IMR-90 (cell line): ENCODE measurements around the gene CEACAM16. TPM values are rescaled to one million over a fixed set of nuclear protein-coding genes. Genes with fewer than 3 reads are reported as not detected.

ENCODE experiments used
- ATAC-seq: fragments of 200-7000 bp; cut with Tn5 transposase; 2 replicates; pipeline ENCODE4 v1.9.1; 2020; ENCODE audit warnings: low read depth, mild to moderate bottlenecking, moderate library complexity
- BruUV-seq: library from RNA; stranded (reverse); fragments of 400-500 nt; replicated peaks from 2 replicates; lab custom pipeline; 2021; lab: Mats Ljungman, UMichigan
- CTCF ChIA-PET: fragments of 300-600 bp; formaldehyde crosslinking; extraction: SDS; loops from one replicate; lab custom pipeline; 2021; ENCODE audit warnings: antibody characterized with exemption; lab: Yijun Ruan, JAX
- POLR2A ChIA-PET: fragments of 300-600 bp; sonication (Branson Sonifier 250); formaldehyde crosslinking; loops from one replicate; lab custom pipeline; 2022; ENCODE audit warnings: antibody characterized with exemption; ENCODE audit not compliant: unreplicated experiment; lab: Charles Lee
- DNase-seq: peaks from one replicate; pipeline ENCODE4 v3.0.0; 2013
- H2AFZ ChIP-seq: replicated peaks from 2 replicates; pipeline ENCODE3; 2013; ENCODE audit warnings: low read length, mild to moderate bottlenecking; ENCODE audit not compliant: poor library complexity
- H2AK5ac ChIP-seq: 2 replicates; pipeline ENCODE4 v1.6.1; 2013; ENCODE audit warnings: low read depth, low read length, inconsistent platforms
- H2AK9ac ChIP-seq: replicated peaks from 2 replicates; pipeline ENCODE3; 2013; ENCODE audit warnings: mild to moderate bottlenecking, low read depth, low read length, moderate library complexity; ENCODE audit not compliant: poor library complexity
- H2BK120ac ChIP-seq: 2 replicates; pipeline ENCODE4 v1.6.1; 2013; ENCODE audit warnings: low read depth, low read length, inconsistent platforms
- H2BK15ac ChIP-seq: 3 replicates; pipeline ENCODE4 v1.6.1; 2013; ENCODE audit warnings: low read depth, low read length, inconsistent platforms
- H2BK20ac ChIP-seq: 2 replicates; pipeline ENCODE4 v1.6.1; 2013; ENCODE audit warnings: low read depth, mild to moderate bottlenecking, inconsistent platforms, low read length, moderate library complexity
- H2BK5ac ChIP-seq: 2 replicates; pipeline ENCODE4 v1.6.1; 2013; ENCODE audit warnings: mild to moderate bottlenecking, low read depth, low read length, inconsistent platforms; ENCODE audit not compliant: poor library complexity, severe bottlenecking
- H3K14ac ChIP-seq: replicated peaks from 2 replicates; pipeline ENCODE4 v1.6.1; 2013; ENCODE audit warnings: low read depth, low read length, inconsistent platforms
- H3K18ac ChIP-seq: 2 replicates; pipeline ENCODE4 v1.6.1; 2013; ENCODE audit warnings: low read depth, low read length, control low read depth
- H3K23ac ChIP-seq: 2 replicates; pipeline ENCODE4 v1.6.1; 2013; ENCODE audit warnings: low read depth, low read length, inconsistent platforms
- H3K27ac ChIP-seq: 2 replicates; pipeline ENCODE4 v1.5.1; 2013; ENCODE audit warnings: mild to moderate bottlenecking, control low read depth, low read length; ENCODE audit not compliant: insufficient read depth
- H3K27me3 ChIP-seq: 2 replicates; pipeline ENCODE4 v1.6.1; 2013; ENCODE audit warnings: low read length; ENCODE audit not compliant: control insufficient read depth, insufficient read depth
- H3K36me3 ChIP-seq: 2 replicates; pipeline ENCODE4 v1.6.1; 2013; ENCODE audit warnings: low read length, mixed read lengths; ENCODE audit not compliant: control insufficient read depth, insufficient read depth
- H3K4ac ChIP-seq: 2 replicates; pipeline ENCODE4 v1.6.1; 2013; ENCODE audit warnings: low read depth, low read length, inconsistent platforms
- H3K4me1 ChIP-seq: 2 replicates; pipeline ENCODE4 v1.6.1; 2013; ENCODE audit warnings: low read length, mixed read lengths; ENCODE audit not compliant: control insufficient read depth, insufficient read depth
- H3K4me2 ChIP-seq: 2 replicates; pipeline ENCODE4 v1.6.1; 2013; ENCODE audit warnings: low read depth, mild to moderate bottlenecking, control low read depth, low read length, moderate library complexity
- H3K4me3 ChIP-seq: 2 replicates; pipeline ENCODE4 v1.5.1; 2013; ENCODE audit warnings: low read depth, mild to moderate bottlenecking, control low read depth, low read length, moderate library complexity; ENCODE audit not compliant: insufficient read depth
- H3K56ac ChIP-seq: 2 replicates; pipeline ENCODE4 v1.6.1; 2013; ENCODE audit warnings: low read length, inconsistent platforms; ENCODE audit not compliant: insufficient read depth; ENCODE audit errors: extremely low read depth
- H3K79me1 ChIP-seq, 2 experiments: 2 replicates each; pipeline ENCODE4 v1.6.1; 2013; ENCODE audit warnings: low read length in 2 of 2, inconsistent platforms in 1 of 2, low read depth in 1 of 2
- H3K9ac ChIP-seq: 2 replicates; pipeline ENCODE4 v1.6.1; 2013; ENCODE audit warnings: low read depth, low read length, control low read depth
- H3K9me1 ChIP-seq: 2 replicates; pipeline ENCODE4 v1.6.1; 2013; ENCODE audit warnings: low read length, inconsistent platforms; ENCODE audit not compliant: insufficient read depth
- H3K9me3 ChIP-seq: 2 replicates; pipeline ENCODE4 v1.6.1; 2013; ENCODE audit warnings: low read length; ENCODE audit not compliant: control insufficient read depth, insufficient read depth
- H4K20me1 ChIP-seq: 2 replicates; pipeline ENCODE4 v1.6.1; 2013; ENCODE audit warnings: low read length, inconsistent platforms; ENCODE audit not compliant: insufficient read depth
- H4K5ac ChIP-seq: 2 replicates; pipeline ENCODE4 v1.6.1; 2013; ENCODE audit warnings: mild to moderate bottlenecking, low read depth, low read length, control low read depth
- H4K8ac ChIP-seq, 2 experiments: 2 replicates each; pipeline ENCODE4 v1.6.1; 2013; ENCODE audit warnings: low read depth in 2 of 2, low read length in 2 of 2, control low read depth in 1 of 2, inconsistent platforms in 1 of 2
- H4K91ac ChIP-seq: 2 replicates; pipeline ENCODE4 v1.6.1; 2013; ENCODE audit warnings: low read depth, low read length, inconsistent platforms; ENCODE audit not compliant: insufficient read depth
- BHLHE40 ChIP-seq: fragments of 150-350 bp; IDR thresholded peaks from 2 replicates; pipeline ENCODE4 v1.6.1; 2016; ENCODE audit warnings: mild to moderate bottlenecking, low read depth, low read length
- CEBPB ChIP-seq: IDR thresholded peaks from 2 replicates; pipeline ENCODE4 v1.6.1; 2012; ENCODE audit warnings: low read depth, low read length, improper control_type of control experiment
- FOS ChIP-seq: fragments of 150-350 bp; IDR thresholded peaks from 2 replicates; pipeline ENCODE4 v1.6.1; 2016; ENCODE audit warnings: low read depth, low read length
- NFE2L2 ChIP-seq: fragments of 150-350 bp; IDR thresholded peaks from 2 replicates; pipeline ENCODE4 v1.6.1; 2016; ENCODE audit warnings: low read depth, mild to moderate bottlenecking, low read length
- POLR2A ChIP-seq: IDR thresholded peaks from 2 replicates; pipeline ENCODE4 v1.6.1; 2012; ENCODE audit warnings: mild to moderate bottlenecking, low read depth, low read length
- RFX5 ChIP-seq: IDR thresholded peaks from 2 replicates; pipeline ENCODE4 v1.8.0; 2012; ENCODE audit warnings: low read depth, mild to moderate bottlenecking, low read length, moderate library complexity
- SMC3 ChIP-seq: fragments of 150-350 bp; IDR thresholded peaks from 2 replicates; pipeline ENCODE4 v1.6.1; 2016; ENCODE audit warnings: low read depth, mild to moderate bottlenecking, antibody characterized with exemption, low read length, moderate library complexity
- WGBS, 2 experiments: methylation state at CpG; one replicate each; pipeline versions ENCODE4 v1.1.5 to v1.1.7; 2013; ENCODE audit warnings: missing lambda C conversion rate in 2 of 2; ENCODE audit not compliant: insufficient read length in 1 of 2; ENCODE audit errors: extremely low coverage in 2 of 2; 5-methylcytosine and 5-hydroxymethylcytosine counted together
- dilution Hi-C: fragments of 300-500 bp; cut with HindIII; formaldehyde crosslinking; loops from one replicate; pipeline ENCODE4 v1.14.3; 2018; ENCODE audit warnings: low sequenced_read_pairs; ENCODE audit not compliant: unreplicated experiment
- in situ Hi-C: fragments of 300-500 bp; cut with MboI; formaldehyde crosslinking; loops from 3 replicates; pipeline ENCODE4 v1.14.3; 2019; ENCODE audit warnings: low sequenced_read_pairs, inconsistent platforms, mixed read lengths
- intact Hi-C: fragments of 100-400 bp; cut with micrococcal nuclease; formaldehyde crosslinking; loops from 2 replicates; pipeline ENCODE4 v1.10.0; 2022
- polyA plus RNA-seq, 3 experiments: library from polyadenylated mRNA; depleted of rRNA; stranded (reverse); fragments of >200 nt; gene quantifications; 2 replicates each; pipeline ENCODE4 v1.2.3, GENCODE V29; 2012; ENCODE audit warnings: low replicate concordance in 1 of 3
- total RNA-seq: library from RNA; depleted of rRNA; stranded (reverse); fragments of >200 nt; gene quantifications from 2 replicates; pipeline ENCODE4 v1.2.3, GENCODE V29; 2012
- TF ChIP-seq, protein P1 (sequence below): conservative IDR thresholded peaks from 2 replicates; pipeline ENCODE4 v1.5.1; 2012; ENCODE audit warnings: mild to moderate bottlenecking, low read depth, low read length, improper control_type of control experiment
- TF ChIP-seq, protein P2 (sequence below): fragments of 150-350 bp; IDR thresholded peaks from 2 replicates; pipeline ENCODE4 v1.6.1; 2016; ENCODE audit warnings: low read depth, mild to moderate bottlenecking, low read length, moderate library complexity, borderline replicate concordance

Gene CEACAM16
- total and polyA plus RNA-seq, 2 of the 4 experiments (the other 2 are of a cell fraction): not detected

DNA sequence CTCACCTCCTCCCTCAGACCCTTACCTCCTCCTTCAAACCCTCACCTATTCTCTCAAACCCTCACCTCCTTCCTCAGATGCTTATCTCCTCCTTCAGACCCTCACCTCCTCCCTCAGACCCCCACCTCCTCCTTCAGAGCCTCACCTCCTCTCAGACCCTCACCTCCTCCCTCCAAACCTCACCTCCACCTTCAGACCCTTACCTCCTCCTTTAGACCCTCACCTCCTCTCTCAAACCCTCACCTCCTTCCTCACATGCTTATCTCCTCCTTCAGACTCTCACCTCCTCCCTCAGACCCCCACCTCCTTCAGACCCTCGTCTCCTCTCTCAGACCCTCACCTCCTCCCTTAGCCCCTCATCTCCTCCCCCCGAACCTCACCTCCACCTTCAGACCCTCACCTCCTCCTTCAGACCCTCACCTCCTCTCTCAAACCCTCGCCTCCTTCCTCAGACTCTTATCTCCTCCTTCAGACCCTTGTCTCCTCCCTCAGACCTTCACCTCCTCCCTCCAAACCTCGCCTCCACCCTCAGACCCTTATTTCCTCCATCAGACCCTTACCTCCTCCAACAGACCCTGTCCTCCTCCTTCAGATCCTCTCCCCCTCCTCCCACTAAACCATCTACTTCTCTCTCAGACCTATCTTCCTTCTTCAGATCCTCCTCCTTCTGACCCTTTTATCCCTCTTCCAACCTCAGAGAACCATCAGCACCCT is 47.1 kb downstream of the CEACAM16 start (continued):
- no peak for TF ChIP-seq NFE2L2

DNA sequence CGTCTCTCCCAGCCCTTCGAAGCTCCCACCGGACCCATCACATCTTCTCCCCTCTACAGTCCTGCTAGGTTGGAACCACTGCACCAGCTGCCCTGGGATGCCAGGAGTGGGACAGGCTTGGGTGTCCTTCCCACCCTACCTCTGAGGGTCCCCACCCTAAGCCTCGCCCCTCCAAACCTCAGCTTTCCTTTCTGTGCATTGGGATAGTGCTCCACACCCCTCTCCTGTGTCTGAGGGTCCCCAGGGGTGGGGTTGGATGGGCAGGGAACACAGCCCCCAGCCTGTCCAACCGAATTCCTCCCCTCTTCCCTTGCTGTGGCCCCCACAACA is 47.6 kb downstream of the CEACAM16 start:
- peak overlapping the region; percentile 93 for H2BK20ac ChIP-seq
- H3K23ac ChIP-seq: no peak overlapping the region
- no peak overlapping the region for H3K56ac ChIP-seq
- H2AK9ac ChIP-seq: peak overlapping the region; percentile 90
- no peak overlapping the region for H3K4me3 ChIP-seq
- BruUV-seq: no TSS peak
- H4K8ac ChIP-seq: peak overlapping the region; percentile 82 to 85; a peak in 2 of 4 replicates
- H3K27ac ChIP-seq: peak overlapping the region; percentile 63
- WGBS, 2 experiments: 92% methylated on average over 2 of the region's 5 CpGs; no CpG with 5 or more reads in 1 of the 2 experiments
- peak overlapping the region; percentile 98; the same call in 2 of the 3 replicates for H2BK15ac ChIP-seq
- TF ChIP-seq, protein P1, sequence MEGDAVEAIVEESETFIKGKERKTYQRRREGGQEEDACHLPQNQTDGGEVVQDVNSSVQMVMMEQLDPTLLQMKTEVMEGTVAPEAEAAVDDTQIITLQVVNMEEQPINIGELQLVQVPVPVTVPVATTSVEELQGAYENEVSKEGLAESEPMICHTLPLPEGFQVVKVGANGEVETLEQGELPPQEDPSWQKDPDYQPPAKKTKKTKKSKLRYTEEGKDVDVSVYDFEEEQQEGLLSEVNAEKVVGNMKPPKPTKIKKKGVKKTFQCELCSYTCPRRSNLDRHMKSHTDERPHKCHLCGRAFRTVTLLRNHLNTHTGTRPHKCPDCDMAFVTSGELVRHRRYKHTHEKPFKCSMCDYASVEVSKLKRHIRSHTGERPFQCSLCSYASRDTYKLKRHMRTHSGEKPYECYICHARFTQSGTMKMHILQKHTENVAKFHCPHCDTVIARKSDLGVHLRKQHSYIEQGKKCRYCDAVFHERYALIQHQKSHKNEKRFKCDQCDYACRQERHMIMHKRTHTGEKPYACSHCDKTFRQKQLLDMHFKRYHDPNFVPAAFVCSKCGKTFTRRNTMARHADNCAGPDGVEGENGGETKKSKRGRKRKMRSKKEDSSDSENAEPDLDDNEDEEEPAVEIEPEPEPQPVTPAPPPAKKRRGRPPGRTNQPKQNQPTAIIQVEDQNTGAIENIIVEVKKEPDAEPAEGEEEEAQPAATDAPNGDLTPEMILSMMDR: no peak
- no peak for TF ChIP-seq CEBPB
- no peak for TF ChIP-seq BHLHE40
- TF ChIP-seq POLR2A: no peak
- TF ChIP-seq, protein P2, sequence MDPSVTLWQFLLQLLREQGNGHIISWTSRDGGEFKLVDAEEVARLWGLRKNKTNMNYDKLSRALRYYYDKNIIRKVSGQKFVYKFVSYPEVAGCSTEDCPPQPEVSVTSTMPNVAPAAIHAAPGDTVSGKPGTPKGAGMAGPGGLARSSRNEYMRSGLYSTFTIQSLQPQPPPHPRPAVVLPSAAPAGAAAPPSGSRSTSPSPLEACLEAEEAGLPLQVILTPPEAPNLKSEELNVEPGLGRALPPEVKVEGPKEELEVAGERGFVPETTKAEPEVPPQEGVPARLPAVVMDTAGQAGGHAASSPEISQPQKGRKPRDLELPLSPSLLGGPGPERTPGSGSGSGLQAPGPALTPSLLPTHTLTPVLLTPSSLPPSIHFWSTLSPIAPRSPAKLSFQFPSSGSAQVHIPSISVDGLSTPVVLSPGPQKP: no peak
- TF ChIP-seq SMC3: no peak
- TF ChIP-seq FOS: no peak
- no peak for TF ChIP-seq RFX5
- POLR2A ChIA-PET: no interaction called here
- peaks cover 14% of the 10 kb centered on the region for H3K36me3 ChIP-seq
- peak overlapping the region; percentile 91 for H4K91ac ChIP-seq
- H2AK5ac ChIP-seq: peak overlapping the region; percentile 94
- peak overlapping the region; percentile 96 for H2BK120ac ChIP-seq
- dilution Hi-C loops (no loop called here), in situ Hi-C loops (no loop called here), intact Hi-C loops (no loop called here)
- DNase-seq (no peak), ATAC-seq (no peak)
- peak overlapping the region; percentile 83 for H4K5ac ChIP-seq
- H3K9me1 ChIP-seq: peaks cover 20% of the 10 kb centered on the region
- H2AFZ ChIP-seq: peak overlapping the region; percentile 88
- no peaks in the 10 kb centered on the region for H3K27me3 ChIP-seq
- no peaks in the 10 kb centered on the region for H3K9me3 ChIP-seq
- peak overlapping the region; percentile 86; the same call in 1 of the 2 replicates for H3K14ac ChIP-seq
- H4K20me1 ChIP-seq: peaks cover 20% of the 10 kb centered on the region
- no peak overlapping the region for H3K4me2 ChIP-seq
- peak overlapping the region; percentile 50 for H2BK5ac ChIP-seq
- peak overlapping the region; percentile 68 for H3K18ac ChIP-seq
- H3K4ac ChIP-seq: peak overlapping the region; percentile 98
- H3K9ac ChIP-seq: no peak overlapping the region
- CTCF ChIA-PET: no interaction called here
- H3K79me1 ChIP-seq: peaks cover 9 to 42% of the 10 kb centered on the region in 2 experiments; a peak in 3 of 4 replicates
- peaks cover 32% of the 10 kb centered on the region for H3K4me1 ChIP-seq
